HepG2 (cell line): ENCODE results near the gene ARL11. TPM values are rescaled to one million over a fixed set of nuclear protein-coding genes. Genes with fewer than 3 reads are reported as not detected.
A peak's percentile ranks its signal among the peaks of the same experiment; 100 is the strongest.
"Not testable (repeated sequence)": the region's sequence is repeated elsewhere in the genome, so short reads cannot be mapped to it uniquely, and the experiment has no call there.

Experiments used
- ATAC-seq: fragments of 200-7000 bp; cut with Tn5 transposase; 3 replicates; pipeline ENCODE4 v1.9.1; 2020; ENCODE audit warnings: mild to moderate bottlenecking, moderate library complexity
- BruUV-seq: library from RNA; stranded (reverse); fragments of 400-500 nt; replicated peaks from 2 replicates; lab custom pipeline; 2021; lab: Mats Ljungman, UMichigan
- CTCF ChIA-PET: fragments of 300-600 bp; formaldehyde crosslinking; extraction: SDS; loops from one replicate; lab custom pipeline; 2021; ENCODE audit warnings: low total read pairs, inconsistent platforms, low intra/inter-chr PET ratio; lab: Yijun Ruan, JAX
- POLR2A ChIA-PET: fragments of 350-600 bp; sonication (Branson Sonifier 250); formaldehyde crosslinking; loops from one replicate; lab custom pipeline; 2020; ENCODE audit warnings: antibody characterized with exemption, inconsistent platforms; lab: Yijun Ruan, JAX
- DNase-seq: peaks from one replicate; pipeline ENCODE4 v3.0.0-alpha.2; 2015; ENCODE audit warnings: low spot score
- FAIRE-seq: peaks from 3 replicates; lab custom pipeline; 2011; peaks lifted over from hg19 to GRCh38; lab: Jason Lieb, UNC
- H2AFZ ChIP-seq: one replicate; pipeline ENCODE4 v1.6.1; 2011; ENCODE audit warnings: low read length, inconsistent platforms
- H3K27ac ChIP-seq: fragments of 300-600 bp; 3 replicates; pipeline ENCODE4 v1.8.0; 2011; ENCODE audit warnings: mixed run types, mild to moderate bottlenecking, mixed read lengths, low read length, inconsistent platforms; ENCODE audit not compliant: insufficient read depth; ENCODE audit errors: extremely low read length
- H3K27me3 ChIP-seq, 2 experiments: fragments of 200-600 bp in 1 of 2; 2 replicates in 1 of 2; 3 replicates in 1 of 2; pipeline versions ENCODE4 v1.6.0 to v1.8.0; 2011; ENCODE audit warnings: low read length in 2 of 2, mild to moderate bottlenecking in 2 of 2, moderate library complexity in 2 of 2, inconsistent platforms in 1 of 2; ENCODE audit not compliant: insufficient read depth in 2 of 2, control insufficient read depth in 1 of 2
- H3K36me3 ChIP-seq, 2 experiments: fragments of 200-600 bp in 1 of 2; replicated peaks in 1 of 2; 2 replicates in 1 of 2; 3 replicates in 1 of 2; pipeline versions ENCODE4 v1.5.1 to v1.8.0; 2011; ENCODE audit warnings: low read length in 2 of 2, inconsistent platforms in 1 of 2; ENCODE audit not compliant: insufficient read depth in 2 of 2, control insufficient read depth in 1 of 2
- H3K4me1 ChIP-seq: 2 replicates; pipeline ENCODE4 v1.5.1; 2012; ENCODE audit warnings: low read length, inconsistent platforms; ENCODE audit not compliant: insufficient read depth
- H3K4me2 ChIP-seq: 2 replicates; pipeline ENCODE4 v1.6.0; 2011; ENCODE audit warnings: low read depth, low read length, inconsistent platforms
- H3K4me3 ChIP-seq, 3 experiments: fragments of 200-600 bp in 1 of 3; sonication (generic), shearing (Covaris generic) in 1 of 3; replicated peaks in 1 of 3; 2 replicates each; pipeline ENCODE4 v1.5.1; 2011 to 2016; ENCODE audit warnings: low read length in 3 of 3, inconsistent platforms in 2 of 3, low read depth in 2 of 3, mild to moderate bottlenecking in 2 of 3, control low read depth in 1 of 3, mixed read lengths in 1 of 3; ENCODE audit not compliant: insufficient read depth in 1 of 3
- H3K79me2 ChIP-seq: one replicate; pipeline ENCODE4 v1.6.1; 2011; ENCODE audit warnings: low read length, inconsistent platforms; ENCODE audit not compliant: insufficient read depth
- H3K9ac ChIP-seq: 2 replicates; pipeline ENCODE4 v1.6.0; 2011; ENCODE audit warnings: mild to moderate bottlenecking, low read depth, low read length, inconsistent platforms; ENCODE audit not compliant: insufficient read depth
- H3K9me3 ChIP-seq: 2 replicates; pipeline ENCODE4 v1.5.1; 2012; ENCODE audit warnings: mild to moderate bottlenecking, low read length
- H4K20me1 ChIP-seq: 2 replicates; pipeline ENCODE4 v1.6.0; 2011; ENCODE audit warnings: inconsistent platforms, mild to moderate bottlenecking, low read length, moderate library complexity; ENCODE audit not compliant: insufficient read depth
- BCL6 ChIP-seq: IDR thresholded peaks from 2 replicates; pipeline ENCODE4 v1.6.1; 2016; ENCODE audit warnings: missing genetic modification reagents, missing compliant biosample characterization
- FOXP1 ChIP-seq, 2 experiments: fragments of 450-650 bp in 1 of 2; IDR thresholded peaks; 2 replicates each; pipeline ENCODE4 v1.6.1; 2017 to 2018; ENCODE audit warnings: antibody characterized with exemption in 1 of 2
- GATAD2A ChIP-seq: IDR thresholded peaks from 2 replicates; pipeline ENCODE4 v1.6.1; 2016
- NR2F6 ChIP-seq, 2 experiments: IDR thresholded peaks; 2 replicates each; pipeline ENCODE4 v1.6.1; 2016; ENCODE audit warnings: antibody characterized with exemption in 1 of 2, mild to moderate bottlenecking in 1 of 2
- RARA ChIP-seq: IDR thresholded peaks from 2 replicates; pipeline ENCODE4 v1.6.1; 2016; ENCODE audit warnings: missing genetic modification reagents, missing compliant biosample characterization
- SOX13 ChIP-seq, 3 experiments: fragments of 450-650 bp in 1 of 3; sonication (generic) in 1 of 3; formaldehyde crosslinking in 1 of 3; IDR thresholded peaks in 2 of 3; conservative IDR thresholded peaks in 1 of 3; 2 replicates each; pipeline versions ENCODE4 v1.5.0 to v1.6.1; 2016 to 2020; ENCODE audit warnings: antibody characterized with exemption in 1 of 3, mild to moderate bottlenecking in 1 of 3, missing compliant biosample characterization in 1 of 3, missing genetic modification reagents in 1 of 3, moderate library complexity in 1 of 3
- SOX5 ChIP-seq: IDR thresholded peaks from 2 replicates; pipeline ENCODE4 v1.6.1; 2016; ENCODE audit warnings: borderline replicate concordance
- SOX6 ChIP-seq, 2 experiments: fragments of 450-650 bp in 1 of 2; sonication (generic) in 1 of 2; formaldehyde crosslinking in 1 of 2; IDR thresholded peaks; 2 replicates each; pipeline versions ENCODE4 v1.4.0 to v1.6.1; 2017 to 2020; ENCODE audit warnings: antibody characterized with exemption in 1 of 2, mild to moderate bottlenecking in 1 of 2, missing genetic modification reagents in 1 of 2
- WGBS: methylation state at CpG from one replicate; pipeline ENCODE4 v1.1.6; 2017; ENCODE audit warnings: low lambda C conversion rate; 5-methylcytosine and 5-hydroxymethylcytosine counted together
- in situ Hi-C: cut with HindIII; loops from 2 replicates; pipeline ENCODE4 v1.10.0; 2017; ENCODE audit warnings: low pct_unique_long_range_greater_than_20kb; ENCODE audit not compliant: extremely low pct_ligation_motif_present
- intact Hi-C: fragments of 100-400 bp; cut with micrococcal nuclease; formaldehyde crosslinking; loops from one replicate; pipeline ENCODE4 v1.10.0; 2022; ENCODE audit not compliant: unreplicated experiment
- polyA plus RNA-seq, 8 experiments: library from polyadenylated mRNA; depleted of rRNA in 3 of 8; stranded (reverse) in 7 of 8; unstranded in 1 of 8; fragments of >200 nt; fragmentation: Illumina TruSeq in 4 of 8; extraction: Trizol in 4 of 8; gene quantifications; 2 replicates each; pipeline versions ENCODE4 v1.2.1 to v1.2.3, GENCODE V29; 2011 to 2016; ENCODE audit warnings: low read depth in 4 of 8, missing spikeins in 1 of 8, mixed read lengths in 1 of 8; ENCODE audit not compliant: insufficient read depth in 1 of 8
- total RNA-seq, 5 experiments: library from RNA; depleted of rRNA; stranded (reverse); fragments of >200 nt; fragmentation: Illumina TruSeq; extraction: Trizol; gene quantifications; 2 replicates each; pipeline ENCODE4 v1.2.3, GENCODE V29; 2016; ENCODE audit warnings: low read depth in 1 of 5
- TF ChIP-seq, protein P1 (sequence below): IDR thresholded peaks from 2 replicates; pipeline ENCODE4 v1.4.0; 2020; ENCODE audit warnings: mild to moderate bottlenecking, missing genetic modification reagents

Gene ARL11
- total and polyA plus RNA-seq, 2 of the 13 experiments (the other 11 are each of a cell fraction or from before 2014, with no cell fraction given): 0.04 to 0.22 TPM

DNA sequence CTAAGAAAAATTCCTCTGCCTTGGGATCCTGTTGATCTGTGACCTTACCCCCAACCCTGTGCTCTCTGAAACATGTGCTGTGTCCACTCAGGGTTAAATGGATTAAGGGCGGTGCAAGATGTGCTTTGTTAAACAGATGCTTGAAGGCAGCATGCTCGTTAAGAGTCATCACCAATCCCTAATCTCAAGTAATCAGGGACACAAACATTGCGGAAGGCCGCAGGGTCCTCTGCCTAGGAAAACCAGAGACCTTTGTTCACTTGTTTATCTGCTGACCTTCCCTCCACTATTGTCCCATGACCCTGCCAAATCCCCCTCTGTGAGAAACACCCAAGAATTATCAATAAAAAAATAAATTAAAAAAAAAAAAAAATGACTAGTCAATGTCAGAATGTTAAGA lies 34.4 kb upstream of the ARL11 start:
- ATAC-seq; FAIRE-seq; H3K36me3 ChIP-seq; H3K27me3 ChIP-seq; intact Hi-C loops; H4K20me1 ChIP-seq; H2AFZ ChIP-seq; H3K4me2 ChIP-seq; BruUV-seq; H3K4me3 ChIP-seq; H3K9ac ChIP-seq; H3K9me3 ChIP-seq; in situ Hi-C loops; CTCF ChIA-PET; DNase-seq; H3K79me2 ChIP-seq; TF ChIP-seq SOX13 (IDR thresholded peaks at IDR 0.05); SOX6 (IDR thresholded peaks at IDR 0.05); FOXP1 (IDR thresholded peaks at IDR 0.05); NR2F6 (CRISPR knock-in tag; IDR thresholded peaks at IDR 0.05): not testable (repeated sequence)
- peaks cover 49% of the 10 kb centered on the region for H3K4me1 ChIP-seq
- peak overlapping the region; percentile 44 for H3K27ac ChIP-seq
- POLR2A ChIA-PET: interaction anchor here (2.0 kb wide), 1 partner anchor 8 kb away, joined by 9 read pairs; the partner anchor contains the start of gene RCBTB1
- WGBS: 0% methylated on average over 2 of the region's 4 CpGs
- TF ChIP-seq SOX13 (CRISPR knock-in tag; conservative IDR thresholded peaks at IDR 0.05 in 1 of 2, IDR thresholded peaks at IDR 0.05 in 1 of 2) (peak in 1 of 2 experiments; percentile 68; a peak in 2 of 4 replicates), BCL6 (CRISPR knock-in tag) (peak; percentile 63), GATAD2A (CRISPR knock-in tag) (peak; percentile 26; the same call in 1 of the 2 replicates), SOX5 (CRISPR knock-in tag) (peak; percentile 38; the same call in 1 of the 2 replicates), SOX6 (CRISPR knock-in tag; IDR thresholded peaks at IDR 0.05) (peak; percentile 35; the same call in 1 of the 2 replicates), FOXP1 (CRISPR knock-in tag; IDR thresholded peaks at IDR 0.05) (peak; percentile 42; the same call in 1 of the 2 replicates), RARA (CRISPR knock-in tag) (0 out of 2 replicates have a peak, but pooled peaks have one; percentile 13), NR2F6 (IDR thresholded peaks at IDR 0.05) (peak; percentile 25; the same call in 1 of the 2 replicates)
- TF ChIP-seq, protein P1, sequence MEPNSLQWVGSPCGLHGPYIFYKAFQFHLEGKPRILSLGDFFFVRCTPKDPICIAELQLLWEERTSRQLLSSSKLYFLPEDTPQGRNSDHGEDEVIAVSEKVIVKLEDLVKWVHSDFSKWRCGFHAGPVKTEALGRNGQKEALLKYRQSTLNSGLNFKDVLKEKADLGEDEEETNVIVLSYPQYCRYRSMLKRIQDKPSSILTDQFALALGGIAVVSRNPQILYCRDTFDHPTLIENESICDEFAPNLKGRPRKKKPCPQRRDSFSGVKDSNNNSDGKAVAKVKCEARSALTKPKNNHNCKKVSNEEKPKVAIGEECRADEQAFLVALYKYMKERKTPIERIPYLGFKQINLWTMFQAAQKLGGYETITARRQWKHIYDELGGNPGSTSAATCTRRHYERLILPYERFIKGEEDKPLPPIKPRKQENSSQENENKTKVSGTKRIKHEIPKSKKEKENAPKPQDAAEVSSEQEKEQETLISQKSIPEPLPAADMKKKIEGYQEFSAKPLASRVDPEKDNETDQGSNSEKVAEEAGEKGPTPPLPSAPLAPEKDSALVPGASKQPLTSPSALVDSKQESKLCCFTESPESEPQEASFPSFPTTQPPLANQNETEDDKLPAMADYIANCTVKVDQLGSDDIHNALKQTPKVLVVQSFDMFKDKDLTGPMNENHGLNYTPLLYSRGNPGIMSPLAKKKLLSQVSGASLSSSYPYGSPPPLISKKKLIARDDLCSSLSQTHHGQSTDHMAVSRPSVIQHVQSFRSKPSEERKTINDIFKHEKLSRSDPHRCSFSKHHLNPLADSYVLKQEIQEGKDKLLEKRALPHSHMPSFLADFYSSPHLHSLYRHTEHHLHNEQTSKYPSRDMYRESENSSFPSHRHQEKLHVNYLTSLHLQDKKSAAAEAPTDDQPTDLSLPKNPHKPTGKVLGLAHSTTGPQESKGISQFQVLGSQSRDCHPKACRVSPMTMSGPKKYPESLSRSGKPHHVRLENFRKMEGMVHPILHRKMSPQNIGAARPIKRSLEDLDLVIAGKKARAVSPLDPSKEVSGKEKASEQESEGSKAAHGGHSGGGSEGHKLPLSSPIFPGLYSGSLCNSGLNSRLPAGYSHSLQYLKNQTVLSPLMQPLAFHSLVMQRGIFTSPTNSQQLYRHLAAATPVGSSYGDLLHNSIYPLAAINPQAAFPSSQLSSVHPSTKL (CRISPR knock-in tag): peak; percentile 51; the same call in 1 of the 2 replicates
